Gastroesophageal sphincter (tissue), 4 donors: ENCODE data around the gene VPS36. TPM values are rescaled to one million over a fixed set of nuclear protein-coding genes. Genes with fewer than 3 reads are reported as not detected.

Experiments used
- ATAC-seq: fragments of 150-250 bp; one replicate; pipeline ENCODE4 v1.9.1; 2016; ENCODE audit warnings: mild to moderate bottlenecking, moderate library complexity
- H3K27ac ChIP-seq, 4 donors: fragments of 200-600 bp; sonication (generic) in 3 of 4; 1 replicate in 3 of 4; 2 replicates in 1 of 4; pipeline ENCODE4 v1.5.1; 2016 to 2019
- H3K27me3 ChIP-seq: fragments of 200-600 bp; sonication (generic); one replicate; pipeline ENCODE4 v1.5.1; 2019
- H3K36me3 ChIP-seq, 2 donors: fragments of 200-600 bp; sonication (generic); one replicate each; pipeline ENCODE4 v1.5.1; 2019; ENCODE audit warnings: control low read depth in 1 of 2
- H3K4me1 ChIP-seq, 3 donors: fragments of 200-600 bp; sonication (generic); 1 replicate in 2 of 3; 2 replicates in 1 of 3; pipeline ENCODE4 v1.5.1; 2016 to 2019; ENCODE audit warnings: control low read depth in 2 of 3
- H3K4me3 ChIP-seq, 2 donors: fragments of 200-600 bp; sonication (generic); one replicate each; pipeline ENCODE4 v1.5.1; 2019; ENCODE audit warnings: mild to moderate bottlenecking in 1 of 2, moderate library complexity in 1 of 2
- H3K9me3 ChIP-seq, 3 donors: fragments of 200-600 bp; sonication (generic); one replicate each; pipeline ENCODE4 v1.5.1; 2017 to 2019; ENCODE audit warnings: control low read depth in 2 of 3
- EP300 ChIP-seq: sonication (generic); formaldehyde crosslinking; IDR thresholded peaks from one replicate; pipeline ENCODE4 v1.6.1; 2017; ENCODE audit warnings: antibody characterized with exemption, mild to moderate bottlenecking
- POLR2A ChIP-seq, 2 donors: fragments of 450-650 bp; IDR thresholded peaks; one replicate each; pipeline ENCODE4 v1.6.1; 2017; ENCODE audit warnings: antibody characterized with exemption in 2 of 2, mild to moderate bottlenecking in 2 of 2, moderate library complexity in 1 of 2
- POLR2AphosphoS5 ChIP-seq: sonication (generic); formaldehyde crosslinking; IDR thresholded peaks from one replicate; pipeline ENCODE4 v1.6.1; 2017; ENCODE audit warnings: antibody characterized with exemption
- WGBS, 2 donors: methylation state at CpG; one replicate each; pipeline ENCODE4 v1.1.5; 2018; ENCODE audit warnings: low coverage in 1 of 2; 5-methylcytosine and 5-hydroxymethylcytosine counted together
- total RNA-seq, 4 donors: library from RNA; depleted of rRNA; stranded (reverse); fragments of >200 nt; gene quantifications; one replicate each; pipeline ENCODE4 v1.1.0, GENCODE V29; 2016
- TF ChIP-seq, protein P1 (sequence below), 4 experiments: fragments of 200-600 bp in 2 of 4; fragments of 450-650 bp in 2 of 4; sonication (generic) in 1 of 4; IDR thresholded peaks; one replicate each; pipeline ENCODE4 v1.5.1; 2017 to 2019; ENCODE audit warnings: antibody characterized with exemption in 4 of 4, mild to moderate bottlenecking in 2 of 4, moderate library complexity in 2 of 4

VPS36 gene
- total RNA-seq, 4 donors from 2014 or later = 31.3 to 50.7 (median 39.4) TPM

DNA sequence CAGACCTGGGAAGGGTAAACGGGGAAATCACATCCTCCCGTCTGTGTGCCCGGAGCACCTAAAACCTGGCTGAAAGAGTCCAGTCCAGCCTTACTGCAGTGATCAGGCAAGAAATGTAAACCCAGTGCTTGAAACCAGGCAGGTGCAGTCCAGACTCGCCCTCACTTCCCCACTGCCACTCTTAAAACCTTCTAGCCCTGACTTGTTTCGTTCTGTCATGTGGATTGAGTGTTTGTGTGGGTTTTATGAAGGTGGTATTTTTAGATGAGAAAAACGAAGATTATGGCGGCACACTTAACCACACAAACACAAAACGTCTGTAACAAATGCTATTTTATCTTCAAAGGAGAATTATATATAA lies 4.0 kb upstream of the VPS36 start:
- H3K27ac ChIP-seq = peak overlapping the region in 3 of 4 donors; percentile 88 to 95 (median 93)
- peaks cover 0 to 29% (median 0%) of the 10 kb centered on the region in 3 donors for H3K4me1 ChIP-seq
- TF ChIP-seq, protein P1, sequence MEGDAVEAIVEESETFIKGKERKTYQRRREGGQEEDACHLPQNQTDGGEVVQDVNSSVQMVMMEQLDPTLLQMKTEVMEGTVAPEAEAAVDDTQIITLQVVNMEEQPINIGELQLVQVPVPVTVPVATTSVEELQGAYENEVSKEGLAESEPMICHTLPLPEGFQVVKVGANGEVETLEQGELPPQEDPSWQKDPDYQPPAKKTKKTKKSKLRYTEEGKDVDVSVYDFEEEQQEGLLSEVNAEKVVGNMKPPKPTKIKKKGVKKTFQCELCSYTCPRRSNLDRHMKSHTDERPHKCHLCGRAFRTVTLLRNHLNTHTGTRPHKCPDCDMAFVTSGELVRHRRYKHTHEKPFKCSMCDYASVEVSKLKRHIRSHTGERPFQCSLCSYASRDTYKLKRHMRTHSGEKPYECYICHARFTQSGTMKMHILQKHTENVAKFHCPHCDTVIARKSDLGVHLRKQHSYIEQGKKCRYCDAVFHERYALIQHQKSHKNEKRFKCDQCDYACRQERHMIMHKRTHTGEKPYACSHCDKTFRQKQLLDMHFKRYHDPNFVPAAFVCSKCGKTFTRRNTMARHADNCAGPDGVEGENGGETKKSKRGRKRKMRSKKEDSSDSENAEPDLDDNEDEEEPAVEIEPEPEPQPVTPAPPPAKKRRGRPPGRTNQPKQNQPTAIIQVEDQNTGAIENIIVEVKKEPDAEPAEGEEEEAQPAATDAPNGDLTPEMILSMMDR (IDR thresholded peaks at IDR 0.05) = no peak
- TF ChIP-seq EP300 = no peak
- TF ChIP-seq POLR2AphosphoS5 = no peak
- TF ChIP-seq POLR2A (IDR thresholded peaks at IDR 0.05) = no peak
- H3K9me3 ChIP-seq = no peaks in the 10 kb centered on the region
- peak overlapping the region; percentile 50 to 89 for H3K4me3 ChIP-seq
- H3K27me3 ChIP-seq = no peaks in the 10 kb centered on the region
- no peak for ATAC-seq
- peaks cover 0 to 5% of the 10 kb centered on the region in 2 donors for H3K36me3 ChIP-seq
- WGBS, 2 donors = 16 to 30% methylated on average over 4 to 7 of the region's 8 CpGs

DNA sequence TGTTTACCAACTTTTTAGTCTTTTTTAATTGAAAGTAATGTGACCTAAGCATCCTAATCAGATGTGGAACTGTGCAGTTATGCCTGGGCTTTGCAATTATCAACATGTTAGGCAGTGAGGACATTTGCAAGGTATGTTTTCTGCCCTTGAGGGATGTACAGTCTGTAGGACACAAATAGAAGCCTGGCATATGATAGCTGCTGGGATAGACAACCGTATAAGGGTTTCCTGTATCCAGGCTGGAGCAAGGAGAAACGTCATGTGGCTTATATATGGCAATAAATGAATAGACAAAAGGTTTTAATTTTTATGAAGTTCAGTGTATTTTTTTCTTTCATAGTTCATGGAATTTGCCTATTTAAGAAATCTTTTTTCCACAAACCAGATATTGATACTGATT lies 2.0 kb upstream of the VPS36 start:
- TF ChIP-seq POLR2A (IDR thresholded peaks at IDR 0.05) (no peak), POLR2AphosphoS5 (no peak), EP300 (no peak)
- TF ChIP-seq, protein P1 (IDR thresholded peaks at IDR 0.05) = no peak
- Histone ChIP-seq H3K27me3 (no peaks in the 10 kb centered on the region), H3K4me1 (peaks cover 0 to 49% (median 13%) of the 10 kb centered on the region in 3 donors), H3K9me3 (no peaks in the 10 kb centered on the region), H3K27ac (no peak overlapping the region), H3K36me3 (no peaks in the 10 kb centered on the region), H3K4me3 (no peak overlapping the region)
- ATAC-seq = no peak
- 67 to 86% methylated on average over 2 of the region's 2 CpGs for WGBS, 2 donors

DNA sequence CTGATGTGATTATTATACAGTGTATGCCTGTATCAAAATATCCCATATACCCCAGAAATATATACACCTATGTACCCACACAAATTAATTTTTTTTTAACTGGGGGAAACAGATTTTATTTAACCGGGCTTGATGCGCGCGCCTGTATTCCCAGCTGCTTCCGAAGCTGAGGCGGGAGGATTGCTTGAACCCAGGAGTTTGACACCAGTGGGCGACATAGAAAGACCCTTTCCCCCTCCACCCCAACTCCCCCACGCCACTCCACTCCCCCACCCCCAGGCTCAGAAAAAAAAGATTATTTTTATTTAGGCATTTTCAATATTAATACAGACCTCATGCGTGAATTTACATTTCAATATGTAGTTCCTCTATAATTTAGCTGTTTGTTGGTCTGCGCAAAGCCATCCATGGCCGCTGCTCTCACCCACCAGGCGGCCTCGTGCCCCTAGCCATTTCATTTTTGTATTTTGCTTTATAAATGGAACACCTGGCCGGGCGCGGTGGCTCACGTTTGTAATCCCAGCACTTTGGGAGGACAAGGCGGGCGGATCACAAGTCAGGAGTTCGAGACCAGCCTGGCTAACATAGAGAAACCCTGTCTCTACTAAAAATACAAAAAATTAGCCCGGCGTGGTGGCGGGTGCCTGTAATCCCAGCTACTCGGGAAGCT lies 836 bp upstream of the VPS36 start:
- peak overlapping the region in 1 of 4 donors; percentile 94 for H3K27ac ChIP-seq
- H3K36me3 ChIP-seq = no peaks in the 10 kb centered on the region
- no peak for ATAC-seq
- no peaks in the 10 kb centered on the region for H3K9me3 ChIP-seq
- 45 to 81% methylated on average over 7 to 15 of the region's 24 CpGs for WGBS, 2 donors
- H3K4me3 ChIP-seq = peak overlapping the region in 1 of 2 donors; percentile 98
- H3K4me1 ChIP-seq = peaks cover 0 to 51% (median 13%) of the 10 kb centered on the region in 3 donors
- TF ChIP-seq POLR2AphosphoS5 (no peak), POLR2A (IDR thresholded peaks at IDR 0.05) (no peak), EP300 (no peak)
- TF ChIP-seq, protein P1 (IDR thresholded peaks at IDR 0.05) = no peak
- no peaks in the 10 kb centered on the region for H3K27me3 ChIP-seq

DNA sequence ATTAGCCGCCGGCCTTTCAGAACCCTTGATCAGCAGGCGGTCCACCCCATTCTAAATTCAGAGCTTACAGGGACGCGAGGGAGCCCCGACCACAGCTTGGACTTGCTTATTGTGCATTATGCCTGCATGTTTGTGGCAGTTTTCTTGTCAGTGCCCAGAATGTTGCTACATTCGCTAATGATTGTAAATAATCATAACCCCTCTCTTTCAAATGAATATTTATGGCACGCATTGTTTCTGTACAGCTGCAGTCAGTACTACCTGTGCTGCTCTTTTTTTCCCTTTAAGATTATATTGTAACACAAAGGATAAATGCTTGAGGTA lies 321 bp upstream of the VPS36 start:
- no peaks in the 10 kb centered on the region for H3K9me3 ChIP-seq
- peak overlapping the region in 3 of 4 donors; percentile 93 to 94 (median 94) for H3K27ac ChIP-seq
- no peaks in the 10 kb centered on the region for H3K27me3 ChIP-seq
- WGBS, 2 donors = 14 to 19% methylated on average over 3 to 5 of the region's 8 CpGs
- H3K4me3 ChIP-seq = peak overlapping the region; percentile 78 to 98
- no peak for ATAC-seq
- H3K36me3 ChIP-seq = peaks cover 0 to 4% of the 10 kb centered on the region in 2 donors
- no peak for TF ChIP-seq POLR2AphosphoS5
- TF ChIP-seq, protein P1 (IDR thresholded peaks at IDR 0.05) = no peak
- no peak for TF ChIP-seq POLR2A (IDR thresholded peaks at IDR 0.05)
- TF ChIP-seq EP300 = no peak
- H3K4me1 ChIP-seq = peaks cover 0 to 47% (median 13%) of the 10 kb centered on the region in 3 donors

DNA sequence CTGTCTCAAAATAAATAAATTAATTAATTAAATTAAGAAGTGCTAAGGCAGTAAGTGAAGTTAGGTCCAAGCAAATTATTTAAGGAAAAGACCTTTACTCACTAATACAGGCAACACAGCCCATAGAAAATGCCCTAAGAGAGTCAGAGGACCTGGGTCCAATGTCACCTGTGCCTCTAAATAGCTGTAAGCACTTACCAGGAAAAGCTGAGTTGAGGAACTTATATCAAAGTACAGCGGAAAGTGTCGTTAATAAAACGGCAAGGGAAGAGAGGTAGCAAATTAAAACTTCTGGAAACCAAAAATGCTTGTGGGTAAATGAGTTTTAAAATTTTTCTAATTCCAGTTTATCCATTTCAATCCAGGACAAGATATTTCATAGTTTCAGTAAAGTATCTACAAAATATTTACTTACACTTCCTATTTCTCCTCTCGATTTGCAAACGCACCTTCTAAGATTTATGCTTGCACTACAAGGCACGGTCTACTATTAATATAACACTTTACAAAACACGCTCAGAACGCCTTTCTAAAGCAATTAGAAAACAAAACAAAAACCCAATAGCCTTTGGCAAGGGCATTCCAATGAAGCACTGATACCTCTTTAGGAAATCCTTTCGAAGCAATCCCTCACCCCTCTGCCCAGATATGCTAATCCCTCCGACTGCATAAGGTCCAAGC lies 963 bp downstream of the VPS36 start:
- Histone ChIP-seq H3K4me1 (peaks cover 0 to 43% (median 13%) of the 10 kb centered on the region in 3 donors), H3K27me3 (no peaks in the 10 kb centered on the region), H3K36me3 (peaks cover 0 to 12% of the 10 kb centered on the region in 2 donors), H3K4me3 (peak overlapping the region; percentile 78 to 98), H3K27ac (peak overlapping the region; percentile 76 to 94 (median 94)), H3K9me3 (no peaks in the 10 kb centered on the region)
- no peak for TF ChIP-seq EP300
- TF ChIP-seq, protein P1 (IDR thresholded peaks at IDR 0.05) = no peak
- no peak for TF ChIP-seq POLR2AphosphoS5
- no peak for TF ChIP-seq POLR2A (IDR thresholded peaks at IDR 0.05)
- WGBS, 2 donors = 30 to 51% methylated on average over 7 to 10 of the region's 10 CpGs
- no peak for ATAC-seq
